GM12878 (cell line): ENCODE measurements around the gene LAD1. TPM values are rescaled to one million over a fixed set of nuclear protein-coding genes. Genes with fewer than 3 reads are reported as not detected.

Source experiments
- ATAC-seq: fragments of 200-7000 bp; cut with Tn5 transposase; 3 replicates; pipeline ENCODE4 v1.9.1; 2020; ENCODE audit warnings: mild to moderate bottlenecking, moderate library complexity
- BruUV-seq: library from RNA; stranded (reverse); fragments of 400-500 nt; replicated peaks from 2 replicates; lab custom pipeline; 2021; lab: Mats Ljungman, UMichigan
- CTCF ChIA-PET: fragments of 300-600 bp; sonication (Branson Sonifier 250); formaldehyde crosslinking; extraction: SDS; loops from one replicate; lab custom pipeline; 2021; ENCODE audit warnings: inconsistent platforms; lab: Yijun Ruan, JAX
- POLR2A ChIA-PET: fragments of 350-600 bp; formaldehyde crosslinking; extraction: SDS; loops from one replicate; lab custom pipeline; 2021; ENCODE audit warnings: inconsistent platforms; lab: Charles Lee
- RAD21 ChIA-PET: fragments of 300-600 bp; sonication (Branson Sonifier 250); formaldehyde crosslinking; loops from one replicate; lab custom pipeline; 2023; ENCODE audit warnings: antibody characterized with exemption; ENCODE audit not compliant: unreplicated experiment; lab: Charles Lee
- SMC1A ChIA-PET: fragments of 300-600 bp; sonication (Branson Sonifier 250); formaldehyde crosslinking; loops from one replicate; lab custom pipeline; 2023; ENCODE audit not compliant: unreplicated experiment, uncharacterized antibody; lab: Charles Lee
- DNase-seq: peaks from one replicate; pipeline ENCODE4 v3.0.0-alpha.2; 2011; ENCODE audit warnings: low read depth, low spot score
- FAIRE-seq: peaks from 3 replicates; lab custom pipeline; 2011; peaks lifted over from hg19 to GRCh38; lab: Jason Lieb, UNC
- H2AFZ ChIP-seq: 2 replicates; pipeline ENCODE4 v1.6.0; 2011; ENCODE audit warnings: low read depth, low read length, control low read depth; ENCODE audit not compliant: control insufficient read depth
- H3K27ac ChIP-seq: 2 replicates; pipeline ENCODE4 v1.5.1; 2011; ENCODE audit warnings: control low read depth; ENCODE audit not compliant: control insufficient read depth, insufficient read depth
- H3K27me3 ChIP-seq, 2 experiments: replicated peaks in 1 of 2; 2 replicates each; pipeline versions ENCODE4 v1.6.0 to v1.6.1; 2011; ENCODE audit warnings: low read length in 1 of 2; ENCODE audit not compliant: control insufficient read depth in 2 of 2, insufficient read depth in 2 of 2
- H3K36me3 ChIP-seq, 2 experiments: 2 replicates each; pipeline ENCODE4 v1.5.1; 2011; ENCODE audit warnings: low read length in 1 of 2; ENCODE audit not compliant: control insufficient read depth in 2 of 2, insufficient read depth in 2 of 2
- H3K4me1 ChIP-seq: 2 replicates; pipeline ENCODE4 v1.6.1; 2011; ENCODE audit warnings: mild to moderate bottlenecking, low read length, moderate library complexity, mixed read lengths; ENCODE audit not compliant: control insufficient read depth, insufficient read depth
- H3K4me2 ChIP-seq: 2 replicates; pipeline ENCODE4 v1.6.0; 2011; ENCODE audit warnings: control low read depth; ENCODE audit not compliant: control insufficient read depth, insufficient read depth
- H3K4me3 ChIP-seq: fragments of 200-600 bp; sonication (generic); 2 replicates; pipeline ENCODE4 v1.5.1; 2016
- H3K79me2 ChIP-seq: 2 replicates; pipeline ENCODE4 v1.6.0; 2011; ENCODE audit warnings: low read length; ENCODE audit not compliant: control insufficient read depth, insufficient read depth
- H3K9ac ChIP-seq: 2 replicates; pipeline ENCODE4 v1.8.0; 2011; ENCODE audit warnings: low read length, control low read depth, mixed read lengths; ENCODE audit not compliant: control insufficient read depth, insufficient read depth
- H3K9me3 ChIP-seq: replicated peaks from 3 replicates; pipeline ENCODE4 v1.5.1; 2011; ENCODE audit warnings: mild to moderate bottlenecking, low read length; ENCODE audit not compliant: control insufficient read depth, insufficient read depth
- H4K20me1 ChIP-seq: 2 replicates; pipeline ENCODE4 v1.6.0; 2011; ENCODE audit not compliant: control insufficient read depth, insufficient read depth
- ATF7 ChIP-seq: fragments of 450-650 bp; IDR thresholded peaks from 2 replicates; pipeline ENCODE4 v1.6.1; 2016; ENCODE audit warnings: low read depth, mild to moderate bottlenecking
- CBX3 ChIP-seq: fragments of 200-600 bp; sonication (generic); IDR thresholded peaks from 2 replicates; pipeline ENCODE4 v1.6.1; 2016; ENCODE audit warnings: low read depth, borderline replicate concordance
- ETV6 ChIP-seq, 2 experiments: fragments of 450-650 bp in 1 of 2; IDR thresholded peaks in 1 of 2; conservative IDR thresholded peaks in 1 of 2; 2 replicates each; pipeline ENCODE4 v1.6.1; 2014; ENCODE audit warnings: antibody characterized with exemption in 1 of 2, borderline replicate concordance in 1 of 2, low read depth in 1 of 2, mild to moderate bottlenecking in 1 of 2, moderate library complexity in 1 of 2
- FOXK2 ChIP-seq: fragments of 450-650 bp; IDR thresholded peaks from 2 replicates; pipeline ENCODE4 v1.6.1; 2017; ENCODE audit warnings: mild to moderate bottlenecking, moderate library complexity
- JUND ChIP-seq: IDR thresholded peaks from 2 replicates; pipeline ENCODE4 v1.6.1; 2012; ENCODE audit warnings: low read depth, mild to moderate bottlenecking, low read length, improper control_type of control experiment, moderate library complexity
- LARP7 ChIP-seq: fragments of 450-650 bp; IDR thresholded peaks from 2 replicates; pipeline ENCODE4 v1.6.1; 2017; ENCODE audit warnings: mild to moderate bottlenecking
- MEF2B ChIP-seq: fragments of 450-650 bp; IDR thresholded peaks from 2 replicates; pipeline ENCODE4 v1.6.1; 2018; ENCODE audit warnings: mild to moderate bottlenecking, moderate library complexity; ENCODE audit not compliant: partially characterized antibody, poor library complexity, severe bottlenecking
- RFX5 ChIP-seq: IDR thresholded peaks from 2 replicates; pipeline ENCODE4 v1.6.1; 2011; ENCODE audit warnings: low read depth, low read length, improper control_type of control experiment
- SMAD1 ChIP-seq: fragments of 450-650 bp; IDR thresholded peaks from 2 replicates; pipeline ENCODE4 v1.6.1; 2018; ENCODE audit warnings: mild to moderate bottlenecking, low read depth; ENCODE audit not compliant: partially characterized antibody
- SMAD5 ChIP-seq: IDR thresholded peaks from 2 replicates; pipeline ENCODE4 v1.6.1; 2016; ENCODE audit warnings: antibody characterized with exemption, low read depth
- ZBED1 ChIP-seq: IDR thresholded peaks from 2 replicates; pipeline ENCODE4 v1.6.1; 2016; ENCODE audit warnings: borderline replicate concordance
- WGBS: methylation state at CpG from one replicate; pipeline ENCODE4 v1.1.6; 2016; ENCODE audit warnings: low lambda C conversion rate; ENCODE audit not compliant: insufficient replicate concordance, insufficient coverage; ENCODE audit errors: missing lambda C conversion rate; 5-methylcytosine and 5-hydroxymethylcytosine counted together
- in situ Hi-C: fragments of 300-500 bp; cut with MboI; formaldehyde crosslinking; loops from 9 replicates; pipeline ENCODE4 v1.14.3; 2018; ENCODE audit warnings: mixed read lengths
- intact Hi-C: fragments of 100-400 bp; cut with micrococcal nuclease; formaldehyde crosslinking; loops from one replicate; pipeline ENCODE4 v1.14.2; 2022; ENCODE audit not compliant: unreplicated experiment
- polyA plus RNA-seq, 11 experiments: library from polyadenylated mRNA; depleted of rRNA in 4 of 11; unstranded in 6 of 11; stranded (reverse) in 5 of 11; fragments of >200 nt; fragmentation: Nextera tagmentation in 4 of 11; fragmentation: Illumina TruSeq in 1 of 11; extraction: Ambion mirVana in 4 of 11; extraction: Trizol in 1 of 11; gene quantifications; 1 replicate in 1 of 11; 2 replicates in 10 of 11; pipeline versions ENCODE4 v1.2.1 to v1.2.3, GENCODE V29; 2011 to 2016; ENCODE audit warnings: inconsistent platforms in 2 of 11, missing spikeins in 2 of 11, low read depth in 1 of 11
- total RNA-seq, 4 experiments: library from RNA; depleted of rRNA in 3 of 4; stranded (reverse); fragments of >200 nt in 3 of 4; fragmentation: Illumina TruSeq in 1 of 4; extraction: Trizol in 1 of 4; gene quantifications; 2 replicates each; pipeline versions ENCODE4 v1.2.1 to v1.2.3, GENCODE V29; 2013 to 2021
- TF ChIP-seq, protein P1 (sequence below): IDR thresholded peaks from 2 replicates; pipeline ENCODE4 v1.6.1; 2012; ENCODE audit warnings: mild to moderate bottlenecking, low read depth, low read length
- TF ChIP-seq, protein P2 (sequence below): IDR thresholded peaks from 2 replicates; pipeline ENCODE4 v1.6.1; 2012; ENCODE audit warnings: low read depth, low read length, improper control_type of control experiment
- TF ChIP-seq, protein P3 (sequence below): IDR thresholded peaks from 2 replicates; pipeline ENCODE4 v1.6.1; 2011; ENCODE audit warnings: mild to moderate bottlenecking, low read depth, low read length, moderate library complexity; ENCODE audit not compliant: insufficient replicate concordance

The LAD1 gene
- total and polyA plus RNA-seq, 10 of the 15 experiments (the other 5 are each of a cell fraction or from before 2014, with no cell fraction given): 0.05 to 0.48 (median 0.32) TPM; not detected in 3

DNA sequence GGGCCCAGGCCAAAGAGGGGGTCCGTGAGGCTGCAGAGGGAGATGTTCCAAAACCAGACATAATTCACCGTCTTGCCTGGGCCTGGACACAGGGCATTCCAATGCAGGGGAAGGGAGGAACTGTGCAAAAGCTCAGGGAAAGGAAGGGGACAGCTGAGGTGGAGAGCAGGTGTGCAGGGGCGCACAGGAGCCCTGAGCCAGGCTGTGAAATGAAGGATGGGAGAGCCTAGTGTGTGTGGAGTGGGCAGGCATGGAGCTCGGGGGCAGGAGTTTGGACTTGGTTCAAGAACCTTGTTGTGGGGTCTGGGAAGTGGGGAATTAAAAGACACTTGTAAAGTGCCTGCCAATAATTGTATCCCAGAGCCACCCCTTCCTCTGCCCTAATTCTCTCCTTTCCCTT is 20.1 kb upstream of the LAD1 start:
- ATAC-seq (no peak), FAIRE-seq (no peak), DNase-seq (no peak)
- in situ Hi-C loops (no loop called here), intact Hi-C loops (no loop called here)
- RAD21 ChIA-PET: interaction anchor here (1.1 to 3.0 kb wide), 4 partner anchors 10 to 69 kb away, joined by 3 to 17 read pairs (median 6); no protein-coding TSS in a partner anchor
- Histone ChIP-seq H3K4me1 (peaks cover 8% of the 10 kb centered on the region), H3K36me3 (no peaks in the 10 kb centered on the region), H4K20me1 (no peaks in the 10 kb centered on the region), H3K4me2 (no peak overlapping the region), H3K79me2 (no peaks in the 10 kb centered on the region), H3K27me3 (no peaks in the 10 kb centered on the region; a peak in 2 of 4 replicates), H3K4me3 (no peak overlapping the region), H3K27ac (no peak overlapping the region), H3K9me3 (no peaks in the 10 kb centered on the region), H2AFZ (no peak overlapping the region), H3K9ac (no peak overlapping the region)
- SMC1A ChIA-PET: interaction anchor here (1.0 to 3.0 kb wide), 3 partner anchors 13 to 33 kb away, joined by 4 to 16 read pairs (median 7); no protein-coding TSS in a partner anchor
- no TSS peak for BruUV-seq
- WGBS: 7% methylated on average over 4 of the region's 4 CpGs
- TF ChIP-seq, protein P1, sequence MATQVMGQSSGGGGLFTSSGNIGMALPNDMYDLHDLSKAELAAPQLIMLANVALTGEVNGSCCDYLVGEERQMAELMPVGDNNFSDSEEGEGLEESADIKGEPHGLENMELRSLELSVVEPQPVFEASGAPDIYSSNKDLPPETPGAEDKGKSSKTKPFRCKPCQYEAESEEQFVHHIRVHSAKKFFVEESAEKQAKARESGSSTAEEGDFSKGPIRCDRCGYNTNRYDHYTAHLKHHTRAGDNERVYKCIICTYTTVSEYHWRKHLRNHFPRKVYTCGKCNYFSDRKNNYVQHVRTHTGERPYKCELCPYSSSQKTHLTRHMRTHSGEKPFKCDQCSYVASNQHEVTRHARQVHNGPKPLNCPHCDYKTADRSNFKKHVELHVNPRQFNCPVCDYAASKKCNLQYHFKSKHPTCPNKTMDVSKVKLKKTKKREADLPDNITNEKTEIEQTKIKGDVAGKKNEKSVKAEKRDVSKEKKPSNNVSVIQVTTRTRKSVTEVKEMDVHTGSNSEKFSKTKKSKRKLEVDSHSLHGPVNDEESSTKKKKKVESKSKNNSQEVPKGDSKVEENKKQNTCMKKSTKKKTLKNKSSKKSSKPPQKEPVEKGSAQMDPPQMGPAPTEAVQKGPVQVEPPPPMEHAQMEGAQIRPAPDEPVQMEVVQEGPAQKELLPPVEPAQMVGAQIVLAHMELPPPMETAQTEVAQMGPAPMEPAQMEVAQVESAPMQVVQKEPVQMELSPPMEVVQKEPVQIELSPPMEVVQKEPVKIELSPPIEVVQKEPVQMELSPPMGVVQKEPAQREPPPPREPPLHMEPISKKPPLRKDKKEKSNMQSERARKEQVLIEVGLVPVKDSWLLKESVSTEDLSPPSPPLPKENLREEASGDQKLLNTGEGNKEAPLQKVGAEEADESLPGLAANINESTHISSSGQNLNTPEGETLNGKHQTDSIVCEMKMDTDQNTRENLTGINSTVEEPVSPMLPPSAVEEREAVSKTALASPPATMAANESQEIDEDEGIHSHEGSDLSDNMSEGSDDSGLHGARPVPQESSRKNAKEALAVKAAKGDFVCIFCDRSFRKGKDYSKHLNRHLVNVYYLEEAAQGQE: no peak
- TF ChIP-seq LARP7: no peak
- no peak for TF ChIP-seq ATF7
- TF ChIP-seq SMAD5: no peak
- TF ChIP-seq, protein P2, sequence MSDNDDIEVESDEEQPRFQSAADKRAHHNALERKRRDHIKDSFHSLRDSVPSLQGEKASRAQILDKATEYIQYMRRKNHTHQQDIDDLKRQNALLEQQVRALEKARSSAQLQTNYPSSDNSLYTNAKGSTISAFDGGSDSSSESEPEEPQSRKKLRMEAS: no peak
- no peak for TF ChIP-seq ZBED1
- no peak for TF ChIP-seq FOXK2
- TF ChIP-seq, protein P3, sequence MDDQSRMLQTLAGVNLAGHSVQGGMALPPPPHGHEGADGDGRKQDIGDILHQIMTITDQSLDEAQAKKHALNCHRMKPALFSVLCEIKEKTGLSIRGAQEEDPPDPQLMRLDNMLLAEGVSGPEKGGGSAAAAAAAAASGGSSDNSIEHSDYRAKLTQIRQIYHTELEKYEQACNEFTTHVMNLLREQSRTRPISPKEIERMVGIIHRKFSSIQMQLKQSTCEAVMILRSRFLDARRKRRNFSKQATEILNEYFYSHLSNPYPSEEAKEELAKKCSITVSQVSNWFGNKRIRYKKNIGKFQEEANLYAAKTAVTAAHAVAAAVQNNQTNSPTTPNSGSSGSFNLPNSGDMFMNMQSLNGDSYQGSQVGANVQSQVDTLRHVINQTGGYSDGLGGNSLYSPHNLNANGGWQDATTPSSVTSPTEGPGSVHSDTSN: no peak
- no peak for TF ChIP-seq CBX3
- no peak for TF ChIP-seq JUND
- TF ChIP-seq MEF2B: no peak
- TF ChIP-seq ETV6 (conservative IDR thresholded peaks at IDR 0.05 in 1 of 2, IDR thresholded peaks at IDR 0.05 in 1 of 2; ENCODE audit: borderline replicate concordance in 1 of 2, low read depth in 1 of 2): no peak
- no peak for TF ChIP-seq SMAD1
- TF ChIP-seq RFX5: no peak
- POLR2A ChIA-PET: interaction anchor here (0.9 kb wide), 1 partner anchor 12 kb away, joined by 3 read pairs; no protein-coding TSS in a partner anchor
- CTCF ChIA-PET: interaction anchor here (1.3 to 5.0 kb wide), 6 partner anchors 8 to 93 kb away, joined by 4 to 25 read pairs (median 7); no protein-coding TSS in a partner anchor
